ENCODE data around the gene PEF1.
A peak's percentile ranks its signal among the peaks of the same experiment; 100 is the strongest.

Gene PEF1

GRCh38 chr1:31633117-31633516 is 11.6 kb downstream of the PEF1 start:
- TF ChIP-seq CTCF (IDR thresholded peaks at IDR 0.05; ENCODE audit: control extremely low read depth, extremely low read depth, low read depth, missing control alignments): peak; percentile 29
- ChIA-PET POLR2A (no interaction called here), CTCF (interaction anchor here (0.9 to 8.6 kb wide), 5 partner anchors 9 to 20 kb away, joined by 3 to 52 read pairs (median 4); partner anchors contain the start of genes HCRTR1 and PEF1)
- no peak for DNase-seq (ENCODE audit: extremely low spot score)

DNA sequence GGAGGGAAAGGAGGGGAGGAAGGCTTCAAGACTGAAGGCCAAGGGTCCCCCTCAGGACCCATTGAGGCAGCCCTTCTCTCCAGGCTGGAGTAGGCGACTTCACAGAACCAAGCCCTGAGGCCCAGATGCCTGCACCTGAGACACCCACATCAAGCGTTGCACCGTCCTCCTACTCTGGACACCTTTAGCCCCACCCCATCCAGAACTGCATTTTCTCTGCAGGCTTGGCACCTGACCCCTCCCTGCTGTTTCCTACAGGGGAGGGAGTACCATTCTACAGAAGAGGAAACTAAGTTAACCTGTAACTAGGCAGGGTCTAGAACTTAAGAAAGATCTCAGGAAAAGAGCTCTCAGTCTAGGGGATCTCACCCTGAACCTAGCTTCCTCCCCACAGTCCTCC is 12.0 kb downstream of the PEF1 start:
- ChIA-PET POLR2A (no interaction called here), CTCF (interaction anchor here (0.9 to 8.6 kb wide), 4 partner anchors 9 to 20 kb away, joined by 3 to 52 read pairs (median 12); partner anchors contain the start of genes HCRTR1 and PEF1)
- no peak for DNase-seq (ENCODE audit: extremely low spot score)
- TF ChIP-seq CTCF (IDR thresholded peaks at IDR 0.05; ENCODE audit: control extremely low read depth, extremely low read depth, low read depth, missing control alignments): no peak

- TF ChIP-seq CTCF (IDR thresholded peaks at IDR 0.05; ENCODE audit: control extremely low read depth, extremely low read depth, low read depth, missing control alignments): no peak
- CTCF ChIA-PET: interaction anchor here (0.9 to 8.6 kb wide), 4 partner anchors 8 to 35 kb away, joined by 3 to 52 read pairs (median 3); partner anchors contain the start of gene HCRTR1
- DNase-seq (ENCODE audit: extremely low spot score): no peak
- POLR2A ChIA-PET: no interaction called here
These were observed 15.6 kb downstream of the PEF1 start for GRCh38 chr1:31628931-31629556.

DNA sequence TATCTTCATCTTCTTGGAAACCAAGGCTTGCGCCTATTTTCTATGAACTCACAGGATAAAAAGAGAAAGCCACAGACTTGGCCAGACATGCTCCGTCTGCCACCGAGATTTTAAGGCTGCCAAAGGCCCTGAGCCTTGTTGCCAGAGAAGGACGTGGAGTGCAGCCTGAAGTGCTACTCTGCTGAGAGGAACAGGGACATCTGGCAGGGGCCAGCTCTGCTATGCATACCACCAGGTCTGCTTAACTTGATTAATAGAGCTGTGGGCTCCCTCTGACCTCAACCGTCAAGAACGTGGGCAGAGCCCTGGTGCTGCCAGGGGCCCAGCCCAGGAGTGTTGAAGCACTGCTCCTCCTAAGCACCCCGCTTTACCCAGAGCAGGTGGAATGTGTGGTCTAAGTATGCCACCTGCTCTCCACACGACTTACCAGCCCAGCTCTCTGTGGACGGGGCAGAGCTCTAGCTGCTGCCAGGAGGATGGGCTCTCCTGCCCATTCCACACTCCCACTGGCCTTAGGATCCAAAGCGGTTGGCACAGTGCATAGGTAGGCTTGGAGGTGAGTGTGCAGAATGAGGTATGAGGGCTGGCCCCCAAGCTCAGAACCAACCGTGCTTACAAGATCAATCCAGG is 16.6 kb downstream of the PEF1 start:
- no peak for DNase-seq (ENCODE audit: extremely low spot score)
- ChIA-PET CTCF (interaction anchor here (1.0 to 8.6 kb wide), 2 partner anchors 11 to 17 kb away, joined by 3 to 52 read pairs; partner anchors contain the start of genes HCRTR1 and PEF1), POLR2A (no interaction called here)
- TF ChIP-seq CTCF (IDR thresholded peaks at IDR 0.05; ENCODE audit: control extremely low read depth, extremely low read depth, low read depth, missing control alignments): no peak

- POLR2A ChIA-PET: no interaction called here
- CTCF ChIA-PET: interaction anchor here (1.0 to 8.6 kb wide), 3 partner anchors 10 to 57 kb away, joined by 3 to 52 read pairs (median 3); partner anchors contain the start of genes HCRTR1 and PEF1
- no peak for DNase-seq (ENCODE audit: extremely low spot score)
- no peak for TF ChIP-seq CTCF (IDR thresholded peaks at IDR 0.05; ENCODE audit: control extremely low read depth, extremely low read depth, low read depth, missing control alignments)
These were observed 17.3 kb downstream of the PEF1 start for GRCh38 chr1:31627301-31627929.
